ENCODE measurements around the gene KRTAP1-1.

GRCh38 chr17:41012326-41013120, 28.7 kb downstream of the KRTAP1-1 start:
- TF ChIP-seq CTCF (IDR thresholded peaks at IDR 0.05; ENCODE audit: insufficient read depth, low read length, poor library complexity, severe bottlenecking) (no peak), EZH2phosphoT487 (conservative IDR thresholded peaks at IDR 0.05; ENCODE audit: low read length) (no peak)

Measured in SU-DHL-6 (cell line).